GM21528 (cell line): ENCODE results near the gene PLEKHG4B.

Source experiments
- ATAC-seq: cut with Tn5 transposase; IDR thresholded peaks from one replicate; pipeline ENCODE4 v1.9.1; 2021; ENCODE audit warnings: mild to moderate bottlenecking, moderate library complexity; ENCODE audit not compliant: unreplicated experiment, low FRiP score

Gene PLEKHG4B

GRCh38 chr5:73768-74502 lies 18.0 kb upstream of the PLEKHG4B start:
- ATAC-seq = no peak

GRCh38 chr5:74503-75109 lies 17.4 kb upstream of the PLEKHG4B start:
- no peak for ATAC-seq

DNA sequence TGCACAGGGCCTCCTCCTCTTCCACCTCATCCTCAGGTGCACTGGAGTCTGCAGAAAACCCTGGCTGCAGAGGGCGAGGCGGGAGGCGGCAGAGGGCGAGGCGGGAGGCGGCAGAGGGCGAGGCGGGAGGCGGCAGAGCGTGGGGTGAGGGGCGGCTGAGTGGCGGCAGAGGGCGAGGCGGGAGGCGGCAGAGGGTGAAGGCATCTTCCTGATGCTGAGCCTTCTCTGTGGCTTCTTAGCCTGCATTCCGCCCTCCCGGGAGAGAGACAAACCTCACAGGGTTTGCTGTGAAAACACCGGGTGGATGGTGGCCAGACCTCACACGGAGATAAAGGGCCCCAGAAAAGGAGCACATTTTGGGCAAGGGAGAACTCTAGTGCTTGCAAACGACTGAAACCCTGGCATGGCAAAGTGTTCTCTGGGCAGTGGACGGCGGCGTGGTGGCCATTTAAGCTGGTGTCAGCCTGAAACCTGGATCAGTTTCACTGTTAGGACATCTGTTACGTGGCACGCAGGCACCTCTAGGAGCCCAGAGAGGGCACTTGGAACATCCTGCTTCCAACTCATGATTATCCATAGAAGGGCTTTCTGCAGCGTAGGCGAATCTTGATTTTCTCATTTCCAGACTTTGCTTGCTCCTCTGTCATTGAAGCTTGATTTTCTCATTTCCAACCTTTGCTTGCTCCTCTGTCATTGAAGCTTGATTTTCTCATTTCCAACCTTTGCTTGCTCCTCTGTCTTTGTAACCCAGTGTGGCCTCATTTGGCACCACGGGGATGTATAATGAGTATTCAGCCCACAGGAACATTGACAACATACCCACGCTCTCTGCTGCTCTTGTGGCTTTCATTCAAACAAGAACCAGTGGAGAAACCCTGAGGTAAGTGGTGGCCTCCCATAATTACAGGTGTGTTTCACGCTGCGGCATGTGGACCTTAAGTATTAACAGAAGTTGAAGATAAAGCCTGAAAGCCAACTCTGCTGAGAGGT lies 16.3 kb upstream of the PLEKHG4B start:
- ATAC-seq = no peak

GRCh38 chr5:76358-77169 lies 15.4 kb upstream of the PLEKHG4B start:
- ATAC-seq = no peak

DNA sequence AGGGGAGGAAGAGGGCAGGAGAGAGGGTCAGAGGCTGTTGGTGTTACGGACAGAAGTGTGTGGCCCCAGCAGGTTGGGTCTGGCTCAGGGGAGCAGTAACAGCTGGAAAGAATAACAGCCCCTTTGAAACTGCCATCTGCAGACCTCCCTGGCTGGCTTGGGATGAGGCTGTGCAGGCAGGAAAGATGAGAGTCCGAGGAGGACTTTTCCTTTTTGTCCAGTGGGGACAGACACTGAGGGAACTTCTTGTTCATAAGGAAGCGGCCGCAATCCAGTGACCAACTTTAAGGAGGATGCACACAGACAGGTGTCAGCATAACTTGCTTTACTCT lies 14.8 kb upstream of the PLEKHG4B start:
- no peak for ATAC-seq

- ATAC-seq = no peak
Observed at GRCh38 chr5:77546-77945, 14.4 kb upstream of the PLEKHG4B start.

DNA sequence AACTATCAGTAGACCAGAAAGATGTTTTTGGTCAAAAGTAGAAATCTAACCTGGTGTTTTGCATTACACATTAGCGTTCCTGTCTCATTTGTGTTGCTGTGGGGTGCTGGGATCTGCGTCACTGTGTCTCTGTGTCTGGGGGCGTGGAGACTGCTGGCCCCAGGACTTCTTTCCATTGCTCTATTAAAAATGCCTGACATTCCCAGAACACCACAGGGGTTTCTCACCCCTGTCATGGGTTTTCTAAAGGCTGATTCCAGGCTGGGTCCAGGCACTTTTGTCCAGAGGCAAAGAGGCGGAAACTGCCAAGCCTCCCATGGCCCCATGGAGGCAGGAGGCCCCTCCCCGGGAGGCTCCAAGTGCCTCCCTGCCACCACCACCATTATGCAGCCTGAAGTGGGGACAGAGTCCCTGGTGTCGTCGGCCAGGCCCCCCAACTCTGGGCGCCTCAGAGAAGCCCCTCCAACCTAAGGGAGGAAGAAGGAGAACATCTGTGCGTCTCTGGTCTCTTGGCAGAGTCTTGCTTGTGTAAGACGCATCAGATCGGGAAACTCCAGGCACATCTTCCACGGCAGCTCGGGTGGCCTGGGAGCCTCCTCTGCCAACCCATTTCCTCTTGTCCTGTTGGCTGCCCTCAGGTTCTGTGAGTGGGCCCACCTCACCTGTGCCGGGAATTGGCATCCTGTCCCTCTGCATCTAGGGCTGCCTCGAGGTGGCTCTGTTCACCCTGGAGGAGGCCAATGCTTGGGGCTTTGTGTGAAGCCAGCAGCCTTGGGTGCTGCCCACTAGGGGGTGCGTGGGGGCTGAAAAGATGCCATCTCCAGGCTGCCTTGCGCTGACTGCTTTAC lies 13.8 kb upstream of the PLEKHG4B start:
- no peak for ATAC-seq

- ATAC-seq = no peak
Observed at GRCh38 chr5:78805-79149, 13.2 kb upstream of the PLEKHG4B start.

DNA sequence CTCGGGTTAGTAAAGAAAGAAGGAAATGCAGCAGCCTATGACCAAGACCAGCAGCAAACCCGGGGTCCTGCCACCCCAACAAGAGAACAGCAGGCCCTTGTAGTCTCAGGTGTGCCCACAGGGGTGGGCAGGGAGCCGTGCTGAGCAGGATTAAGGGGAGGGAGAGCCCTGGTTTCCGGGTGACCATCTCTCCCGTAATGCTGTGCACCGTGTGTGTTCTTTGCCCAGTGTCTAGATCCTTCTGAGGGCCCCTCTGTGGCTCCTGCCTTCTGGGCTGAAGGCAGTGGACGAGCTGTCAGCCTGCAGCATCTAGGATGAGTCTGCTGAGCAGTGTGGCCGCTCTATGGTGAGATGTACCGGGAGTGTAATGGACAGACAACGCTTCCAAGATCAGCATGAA lies 12.7 kb upstream of the PLEKHG4B start:
- no peak for ATAC-seq

DNA sequence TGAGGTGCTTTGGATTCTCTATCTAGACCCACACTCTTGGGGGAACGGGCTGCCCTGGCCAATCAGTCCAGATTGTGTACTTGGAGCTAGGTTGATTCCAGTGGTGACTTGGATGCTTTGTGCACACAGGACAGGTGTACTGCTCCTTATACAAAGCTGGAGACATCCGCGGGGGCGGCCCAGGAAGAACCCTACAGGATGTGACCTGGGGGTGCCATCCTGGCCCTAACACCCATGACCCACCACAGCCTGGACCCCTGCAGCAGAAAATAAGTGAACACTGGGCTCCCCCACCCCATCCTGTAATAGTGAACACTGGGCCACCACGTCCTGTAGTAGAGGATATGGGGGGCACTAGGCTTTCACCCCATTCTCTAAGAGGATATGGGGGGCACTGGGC lies 12.1 kb upstream of the PLEKHG4B start:
- ATAC-seq = no peak

DNA sequence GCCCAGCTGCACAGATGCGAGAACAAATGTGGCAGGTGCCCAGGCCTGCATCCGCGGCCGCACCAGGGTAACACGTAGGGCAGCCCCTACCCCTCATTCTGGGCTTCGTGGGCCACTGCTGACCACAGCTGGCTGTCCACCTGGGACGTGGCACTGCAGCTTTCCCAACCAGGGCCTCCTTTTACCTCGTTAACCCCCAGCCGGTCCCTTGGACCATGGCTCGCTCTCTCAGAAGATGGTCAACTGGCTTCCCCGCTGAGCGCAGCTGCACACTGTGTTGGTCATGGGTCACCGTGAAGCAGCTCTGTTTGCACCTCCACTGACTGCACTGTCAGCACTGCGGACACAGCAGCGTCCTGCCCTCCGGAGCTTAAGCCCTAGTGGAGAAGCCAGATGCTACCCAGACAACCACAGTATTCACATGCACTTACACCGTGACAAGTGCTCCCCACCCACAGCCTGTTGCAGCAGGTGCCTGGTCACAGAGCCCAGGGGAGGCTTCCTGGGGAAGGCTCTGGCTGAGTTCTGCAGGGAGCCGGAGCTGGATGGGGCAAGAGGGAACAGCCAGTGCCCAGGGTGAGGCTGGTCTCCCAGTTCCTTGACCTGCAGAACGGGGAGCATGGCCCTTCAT lies 10.5 kb upstream of the PLEKHG4B start:
- ATAC-seq = no peak

- no peak for ATAC-seq
Observed at GRCh38 chr5:82097-82496, 9.9 kb upstream of the PLEKHG4B start.

GRCh38 chr5:82570-82969 lies 9.4 kb upstream of the PLEKHG4B start:
- ATAC-seq = no peak

- no peak for ATAC-seq
Observed at GRCh38 chr5:83029-83428, 8.9 kb upstream of the PLEKHG4B start.

DNA sequence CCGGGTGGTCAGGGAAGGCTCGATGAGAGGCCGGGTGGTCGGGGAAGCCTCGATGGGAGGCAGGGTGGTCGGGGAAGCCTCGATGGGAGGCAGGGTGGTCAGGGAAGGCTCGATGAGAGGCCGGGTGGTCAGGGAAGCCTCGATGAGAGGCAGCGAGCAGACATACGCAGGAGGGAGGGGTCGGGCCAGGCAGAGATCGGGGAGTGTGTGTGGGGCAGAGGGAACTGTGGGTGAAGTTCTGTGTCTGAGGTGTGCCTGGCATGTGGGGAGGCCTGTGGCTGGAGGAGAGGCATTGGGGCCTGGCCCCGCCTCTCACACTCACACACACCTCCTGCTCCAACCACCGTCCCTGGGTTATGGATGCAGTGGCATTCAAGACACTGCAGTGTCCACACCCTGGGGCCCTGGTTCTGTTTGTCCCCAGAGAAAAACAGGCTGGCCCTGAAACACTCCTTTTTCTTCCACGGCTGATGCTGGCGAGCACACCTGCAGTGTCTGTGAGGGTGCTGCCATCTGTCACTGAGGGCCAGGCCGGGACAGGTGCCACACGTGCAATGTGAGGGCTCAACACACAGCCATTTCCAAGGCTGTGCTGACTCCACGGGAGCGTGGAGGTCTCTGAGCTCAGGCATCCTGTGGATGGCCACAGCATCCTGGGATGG lies 6.5 kb upstream of the PLEKHG4B start:
- no peak for ATAC-seq

- no peak for ATAC-seq
Observed at GRCh38 chr5:89337-90286, 2.4 kb upstream of the PLEKHG4B start.
